Activated CD4-positive, alpha-beta T cell treated with anti-CD3 and anti-CD28 coated beads for 36 hours (primary cell): ENCODE data around the gene AGBL3. TPM values are rescaled to one million over a fixed set of nuclear protein-coding genes. Genes with fewer than 3 reads are reported as not detected.
A peak's percentile ranks its signal among the peaks of the same experiment; 100 is the strongest.

ENCODE experiments used
- ATAC-seq: fragments of 200-7000 bp; cut with Tn5 transposase; one replicate; pipeline ENCODE4 v1.10.0; 2021; ENCODE audit warnings: mild to moderate bottlenecking, moderate library complexity
- CTCF ChIA-PET: fragments of 350-600 bp; sonication (Branson Sonifier 250); formaldehyde crosslinking; loops from one replicate; lab custom pipeline; 2021; ENCODE audit warnings: antibody characterized with exemption; lab: Charles Lee
- POLR2A ChIA-PET: fragments of 350-600 bp; sonication (Branson Sonifier 250); formaldehyde crosslinking; loops from one replicate; lab custom pipeline; 2021; ENCODE audit warnings: antibody characterized with exemption, inconsistent platforms; lab: Charles Lee
- DNase-seq: peaks from one replicate; pipeline ENCODE4 v3.0.0-alpha.2; 2020
- H3K27ac Mint-ChIP-seq: one replicate; pipeline ENCODE4 v1.8.0; 2021; ENCODE audit warnings: mixed read lengths
- H3K27me3 Mint-ChIP-seq: one replicate; pipeline ENCODE4 v1.8.0; 2021; ENCODE audit warnings: mixed read lengths
- H3K36me3 Mint-ChIP-seq: one replicate; pipeline ENCODE4 v1.8.0; 2021; ENCODE audit warnings: low read depth, mixed read lengths
- H3K4me1 Mint-ChIP-seq: one replicate; pipeline ENCODE4 v1.8.0; 2021; ENCODE audit warnings: mixed read lengths
- H3K4me3 Mint-ChIP-seq: one replicate; pipeline ENCODE4 v1.8.0; 2021; ENCODE audit warnings: mild to moderate bottlenecking, moderate library complexity, mixed read lengths
- H3K9me3 Mint-ChIP-seq: one replicate; pipeline ENCODE4 v1.8.0; 2021; ENCODE audit warnings: low read depth, mixed read lengths
- intact Hi-C, 2 experiments: fragments of 100-400 bp; cut with DNase I in 1 of 2; cut with micrococcal nuclease in 1 of 2; formaldehyde crosslinking; loops; one replicate each; pipeline versions ENCODE4 v1.14.2 to v1.15.1; 2022 to 2024; cut with DNase I, micrococcal nuclease
- total RNA-seq, 2 experiments: library from RNA; stranded (reverse); gene quantifications; one replicate each; pipeline ENCODE4 v1.2.3, GENCODE V29; 2021

AGBL3 gene
- 1 to 10 TPM; 2.1 to 2.2 TPM for total RNA-seq

DNA sequence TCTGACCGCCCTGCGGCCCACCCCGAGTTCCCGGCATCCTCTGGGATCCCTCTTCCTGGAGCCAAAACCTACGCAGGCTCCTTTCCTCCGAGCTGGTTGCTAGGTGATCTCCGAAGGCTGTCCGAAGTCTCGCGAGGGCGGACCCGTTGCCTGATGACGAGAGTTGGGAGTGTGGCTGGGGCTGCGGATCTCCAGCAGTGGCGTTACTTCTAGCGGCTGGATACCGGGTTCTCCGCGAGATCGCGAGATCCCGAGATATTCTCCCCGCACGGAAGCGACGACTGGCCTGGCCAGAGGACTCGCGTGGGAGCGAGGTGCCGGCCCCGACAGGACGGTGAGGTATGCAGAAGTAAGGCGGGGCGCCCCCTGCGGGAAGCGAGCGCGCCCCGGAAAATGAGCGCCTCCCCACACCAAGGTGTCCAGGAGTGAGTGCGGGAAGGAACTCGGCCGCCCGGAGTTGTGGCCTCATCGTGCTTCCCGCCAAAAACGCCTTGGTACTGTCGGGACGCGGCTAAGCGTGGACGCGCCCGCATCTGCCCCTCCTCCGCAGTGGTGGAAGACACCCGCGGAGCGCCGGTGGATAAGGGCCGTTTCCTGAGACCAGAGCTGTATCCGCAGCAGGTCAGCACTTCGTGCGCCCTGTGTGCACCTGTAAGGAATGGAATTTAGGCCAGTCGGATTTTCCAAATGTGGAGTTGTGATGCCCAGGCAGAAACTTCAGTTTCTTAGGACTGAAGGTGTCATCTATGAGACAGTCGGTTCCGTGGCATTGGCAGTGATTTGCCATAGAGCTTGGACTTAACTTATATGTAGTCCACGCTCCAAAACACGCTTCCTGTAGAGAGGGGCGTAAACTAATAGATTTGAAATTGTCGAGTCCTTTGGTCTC is at the start of gene AGBL3:
AGBL3 (plus strand) TSS at position 146 of the 889 bp plus-strand sequence. CDS start 1,426 bp downstream, outside the sequence.
- Mint-ChIP-seq H3K4me3 (peak within 1 kb of the TSS; percentile 91), H3K36me3 (peaks cover 10% of the 10 kb centered on the region), H3K4me1 (peaks cover 36% of the 10 kb centered on the region), H3K27ac (peak within 1 kb of the TSS; percentile 95), H3K9me3 (no peaks in the 10 kb centered on the region), H3K27me3 (no peaks in the 10 kb centered on the region)
- DNase-seq (peak; percentile 95), ATAC-seq (peak; percentile 97)
- intact Hi-C loops, result loop anchor here (1.0 to 5.0 kb wide), 9 partner anchors 161 to 670 kb away; partner anchors contain the start of genes BPGM (in 2 of the 2), CYREN (in 2 of the 2), TMEM140 (in 2 of the 2) and WDR91 (in 2 of the 2)
- ChIA-PET POLR2A (interaction anchor here (0.7 to 1.2 kb wide), 3 partner anchors 162 to 184 kb away, joined by 3 read pairs; partner anchors contain the start of genes CYREN and TMEM140), CTCF (interaction anchor here (0.5 to 5.3 kb wide), 23 partner anchors 9 to 962 kb away, joined by 3 to 38 read pairs (median 3); partner anchors contain the start of genes BPGM and CYREN)

DNA sequence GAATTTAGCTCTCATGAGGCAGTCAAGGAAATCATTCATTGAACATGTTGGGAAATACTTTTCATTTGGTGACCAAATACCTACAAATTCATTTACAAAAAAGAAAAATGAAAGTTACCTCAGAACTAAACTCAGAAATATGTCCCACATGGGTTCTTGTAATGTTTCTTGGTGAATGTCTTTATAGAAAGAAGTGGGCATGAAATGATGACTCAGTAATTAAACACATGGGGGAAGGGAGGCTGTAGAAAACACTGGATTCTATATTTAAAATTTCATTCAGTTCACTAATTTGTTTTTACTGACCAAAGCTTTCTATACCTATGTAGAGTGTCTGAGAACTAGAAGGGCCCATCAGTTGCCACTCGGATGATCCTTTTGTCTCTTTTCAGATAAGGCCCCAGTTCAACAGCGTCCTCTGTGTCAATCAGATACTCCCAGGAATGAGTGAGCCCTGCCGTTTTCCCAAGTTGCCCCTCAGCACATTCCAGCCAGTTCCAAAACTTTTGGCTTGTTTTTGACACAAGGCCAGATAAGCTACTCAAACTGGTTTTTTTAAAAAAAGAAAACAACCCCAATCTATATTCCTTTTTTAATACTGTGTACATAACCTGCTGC is 49.3 kb upstream of the AGBL3 start:
- peaks cover 20% of the 10 kb centered on the region for H3K4me1 Mint-ChIP-seq
- H3K4me3 Mint-ChIP-seq, result no peak overlapping the region
- CTCF ChIA-PET, result interaction anchor here (0.6 to 1.0 kb wide), 2 partner anchors 66 to 231 kb away, joined by 3 to 5 read pairs; no protein-coding TSS in a partner anchor
- POLR2A ChIA-PET, result no interaction called here
- no peaks in the 10 kb centered on the region for H3K9me3 Mint-ChIP-seq
- H3K27ac Mint-ChIP-seq, result no peak overlapping the region
- intact Hi-C loops, result no loop called here
- ATAC-seq (no peak), DNase-seq (no peak)
- peaks cover 2% of the 10 kb centered on the region for H3K27me3 Mint-ChIP-seq
- no peaks in the 10 kb centered on the region for H3K36me3 Mint-ChIP-seq

DNA sequence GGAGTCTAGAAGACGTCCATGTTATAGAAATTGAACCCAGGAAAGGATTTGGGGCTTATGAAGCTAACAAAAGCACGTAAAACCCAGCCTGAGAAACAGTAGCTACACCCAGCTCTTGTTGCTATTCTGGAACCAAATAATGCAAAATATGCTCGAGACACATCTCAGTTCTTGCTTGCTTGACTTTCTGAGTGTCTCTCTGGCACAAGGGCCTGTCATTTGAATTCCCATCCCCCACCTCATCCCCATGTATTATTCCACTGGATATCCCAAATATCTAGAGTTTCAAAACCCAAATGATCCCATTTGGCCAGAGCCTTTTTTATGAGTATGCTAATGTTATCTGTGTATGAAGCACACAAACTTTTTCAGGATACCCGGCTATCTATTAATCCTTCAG is 48.2 kb upstream of the AGBL3 start:
- no peak for DNase-seq
- H3K27ac Mint-ChIP-seq, result no peak overlapping the region
- H3K4me1 Mint-ChIP-seq, result peaks cover 15% of the 10 kb centered on the region
- H3K4me3 Mint-ChIP-seq, result no peak overlapping the region
- intact Hi-C loops, result no loop called here
- CTCF ChIA-PET, result no interaction called here
- no peaks in the 10 kb centered on the region for H3K36me3 Mint-ChIP-seq
- no peak for ATAC-seq
- no peaks in the 10 kb centered on the region for H3K9me3 Mint-ChIP-seq
- POLR2A ChIA-PET, result no interaction called here
- peaks cover 2% of the 10 kb centered on the region for H3K27me3 Mint-ChIP-seq

DNA sequence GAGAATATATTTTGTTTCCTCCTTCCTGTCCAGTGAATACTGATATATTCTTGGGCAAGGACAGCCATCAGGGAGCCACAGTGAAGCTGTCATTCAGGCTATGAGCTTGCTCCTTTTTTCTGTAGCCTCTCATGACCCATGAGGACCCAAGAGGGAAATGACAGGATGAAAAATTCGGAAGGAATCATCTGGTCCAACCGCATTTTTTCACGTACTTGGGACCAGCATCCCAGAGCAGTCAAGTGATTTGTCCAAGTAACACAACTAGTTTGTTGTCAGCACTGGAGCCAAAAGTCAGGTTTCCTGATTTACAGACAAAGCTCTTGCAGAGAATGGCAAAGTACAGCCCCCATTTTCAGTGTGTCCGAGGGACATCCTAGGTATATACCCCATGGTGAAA is 47.2 kb upstream of the AGBL3 start:
- CTCF ChIA-PET, result no interaction called here
- H3K27ac Mint-ChIP-seq, result no peak overlapping the region
- ATAC-seq, result no peak
- no peaks in the 10 kb centered on the region for H3K36me3 Mint-ChIP-seq
- H3K27me3 Mint-ChIP-seq, result no peaks in the 10 kb centered on the region
- no peak overlapping the region for H3K4me3 Mint-ChIP-seq
- DNase-seq, result no peak
- H3K9me3 Mint-ChIP-seq, result no peaks in the 10 kb centered on the region
- POLR2A ChIA-PET, result no interaction called here
- intact Hi-C loops, result no loop called here
- peaks cover 10% of the 10 kb centered on the region for H3K4me1 Mint-ChIP-seq

DNA sequence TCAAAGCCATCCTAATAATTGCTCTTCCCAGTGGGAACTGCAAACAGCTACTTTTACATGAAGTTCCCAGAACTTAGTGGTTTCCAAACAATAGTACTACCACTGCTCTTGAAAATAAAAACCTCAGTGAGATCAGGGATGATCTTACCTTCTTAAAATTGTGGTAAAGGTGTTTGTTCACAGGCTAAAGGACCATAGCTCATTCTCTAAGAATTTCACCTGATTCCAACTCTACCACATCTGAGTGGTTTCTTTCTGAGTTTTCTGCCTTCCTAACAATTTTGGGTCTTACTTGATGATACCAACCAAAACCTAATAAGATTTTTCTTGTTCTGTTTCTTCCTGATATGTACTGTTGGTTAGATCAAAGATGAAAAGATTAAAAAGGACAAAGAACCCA is 45.6 kb upstream of the AGBL3 start:
- Mint-ChIP-seq H3K27me3 (no peaks in the 10 kb centered on the region), H3K9me3 (no peaks in the 10 kb centered on the region), H3K27ac (no peak overlapping the region), H3K36me3 (no peaks in the 10 kb centered on the region), H3K4me3 (no peak overlapping the region), H3K4me1 (peaks cover 13% of the 10 kb centered on the region)
- ChIA-PET CTCF (interaction anchor here (0.7 kb wide), 1 partner anchor 22 kb away, joined by 3 read pairs; no protein-coding TSS in a partner anchor), POLR2A (no interaction called here)
- no peak for DNase-seq
- intact Hi-C loops, result no loop called here
- no peak for ATAC-seq

DNA sequence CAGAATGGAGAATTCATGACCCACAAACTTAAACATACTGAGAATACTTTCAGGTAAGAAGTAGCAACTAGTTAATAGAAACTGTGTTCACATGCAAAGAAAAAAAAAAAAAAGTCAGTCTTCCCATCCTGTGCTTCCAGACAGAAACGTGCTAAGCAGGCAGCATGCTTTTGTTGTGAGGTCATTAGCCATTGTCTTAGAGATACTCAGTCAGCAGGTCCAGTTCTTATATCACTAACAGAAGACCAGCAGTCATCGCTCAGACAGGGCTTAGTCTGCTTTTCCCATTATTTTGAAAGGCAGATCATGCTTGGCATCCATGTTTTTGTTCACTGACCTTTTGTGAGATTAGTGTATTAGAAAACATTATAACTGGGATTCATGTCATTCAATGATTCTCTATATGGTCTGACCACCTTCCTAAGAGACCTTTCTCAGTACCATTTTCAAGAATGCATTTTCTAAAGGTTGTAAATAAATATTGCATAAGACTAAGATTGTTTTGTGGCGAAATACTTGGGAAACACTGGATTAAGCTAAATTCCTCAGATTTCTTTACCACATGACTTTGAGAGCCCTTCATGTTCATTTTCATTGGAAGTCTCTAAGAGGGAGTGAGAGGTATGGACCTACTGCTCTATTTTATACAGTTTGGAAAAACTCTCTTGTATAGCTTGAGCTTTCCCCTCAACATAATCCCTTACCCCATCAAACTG is 45.0 kb upstream of the AGBL3 start:
- Mint-ChIP-seq H3K9me3 (no peaks in the 10 kb centered on the region), H3K36me3 (no peaks in the 10 kb centered on the region)
- CTCF ChIA-PET, result interaction anchor here (0.7 to 2.7 kb wide), 3 partner anchors 14 to 308 kb away, joined by 3 to 10 read pairs (median 5); no protein-coding TSS in a partner anchor

DNA sequence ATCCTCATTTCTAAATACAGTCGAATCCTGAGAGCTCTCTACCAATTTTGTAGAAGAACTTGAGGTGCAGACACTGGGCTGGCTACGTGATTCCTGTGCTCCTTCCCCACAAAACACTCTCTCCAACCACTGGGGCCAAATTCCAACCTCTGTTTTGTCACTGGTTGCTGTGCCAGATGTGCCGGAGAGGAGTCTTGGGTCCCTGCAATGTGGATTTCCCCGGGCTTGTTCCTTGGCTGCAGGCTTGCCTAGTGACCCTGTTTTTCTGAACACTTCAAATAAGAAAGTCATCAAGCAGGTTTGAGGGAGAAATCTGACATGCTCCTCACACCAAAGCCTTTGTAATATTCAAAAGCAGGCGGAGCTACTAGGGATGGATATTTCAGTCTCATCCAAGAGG is 44.4 kb upstream of the AGBL3 start:
- CTCF ChIA-PET, result interaction anchor here (1.4 to 2.7 kb wide), 3 partner anchors 10 to 309 kb away, joined by 5 to 10 read pairs (median 6); no protein-coding TSS in a partner anchor
- intact Hi-C loops, result no loop called here
- H3K4me3 Mint-ChIP-seq, result no peak overlapping the region

More for the DNA sequence above, 45.0 kb upstream of the AGBL3 start:
- Mint-ChIP-seq H3K27me3 (no peaks in the 10 kb centered on the region), H3K4me1 (peaks cover 18% of the 10 kb centered on the region), H3K27ac (no peak overlapping the region), H3K4me3 (no peak overlapping the region)
- ATAC-seq (no peak), DNase-seq (no peak)
- intact Hi-C loops, result no loop called here
- POLR2A ChIA-PET, result no interaction called here

DNA sequence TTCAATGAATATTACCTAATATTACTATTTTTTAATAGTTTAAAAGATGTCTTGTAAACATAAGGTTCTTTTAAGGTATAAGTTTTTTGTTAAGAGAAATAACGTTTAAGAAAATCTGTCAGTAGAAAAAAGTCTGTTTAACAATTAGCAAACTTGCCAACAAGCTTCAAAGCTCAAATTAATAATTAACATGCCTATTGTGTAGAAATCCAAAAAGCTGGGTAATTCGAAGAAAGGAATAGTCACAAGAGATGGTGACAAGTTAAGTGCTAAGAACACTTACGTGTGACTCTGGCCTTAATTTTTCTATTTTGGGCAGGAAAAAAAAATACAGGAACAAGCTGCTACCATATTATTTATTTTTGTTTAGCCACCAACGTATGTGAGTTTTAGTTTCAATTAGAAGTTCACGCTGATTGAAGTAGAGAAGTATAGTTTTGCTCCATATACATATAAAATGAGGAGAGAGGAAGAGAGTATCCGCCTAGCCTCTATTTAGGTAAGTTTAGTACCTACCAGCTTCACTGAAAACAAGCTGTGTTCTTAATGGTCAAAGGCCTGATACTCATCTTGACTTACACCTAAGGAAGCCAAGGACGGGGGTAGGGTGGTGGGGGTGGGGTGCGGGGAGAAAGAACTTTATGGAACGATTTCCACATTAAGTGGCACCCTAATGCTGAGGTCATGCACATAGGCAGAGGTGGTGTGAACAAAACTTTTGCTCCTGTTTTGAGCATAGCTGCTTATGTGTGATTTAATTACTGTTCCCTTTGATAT is 43.4 kb upstream of the AGBL3 start:
- Mint-ChIP-seq H3K27ac (no peak overlapping the region), H3K27me3 (no peaks in the 10 kb centered on the region), H3K4me3 (no peak overlapping the region), H3K36me3 (no peaks in the 10 kb centered on the region), H3K9me3 (no peaks in the 10 kb centered on the region), H3K4me1 (peaks cover 18% of the 10 kb centered on the region)
- ChIA-PET POLR2A (interaction anchor here (0.6 kb wide), 1 partner anchor 20 kb away, joined by 3 read pairs; no protein-coding TSS in a partner anchor), CTCF (interaction anchor here (1.2 to 2.7 kb wide), 5 partner anchors 9 to 310 kb away, joined by 3 to 10 read pairs (median 5); no protein-coding TSS in a partner anchor)
- intact Hi-C loops, result no loop called here
- DNase-seq, result no peak
- ATAC-seq, result no peak

More for the DNA sequence above, 44.4 kb upstream of the AGBL3 start:
- ATAC-seq, result no peak
- POLR2A ChIA-PET, result interaction anchor here (0.6 kb wide), 1 partner anchor 21 kb away, joined by 3 read pairs; no protein-coding TSS in a partner anchor
- Mint-ChIP-seq H3K9me3 (no peaks in the 10 kb centered on the region), H3K27me3 (no peaks in the 10 kb centered on the region), H3K4me1 (peaks cover 17% of the 10 kb centered on the region), H3K36me3 (no peaks in the 10 kb centered on the region), H3K27ac (no peak overlapping the region)
- DNase-seq, result no peak

DNA sequence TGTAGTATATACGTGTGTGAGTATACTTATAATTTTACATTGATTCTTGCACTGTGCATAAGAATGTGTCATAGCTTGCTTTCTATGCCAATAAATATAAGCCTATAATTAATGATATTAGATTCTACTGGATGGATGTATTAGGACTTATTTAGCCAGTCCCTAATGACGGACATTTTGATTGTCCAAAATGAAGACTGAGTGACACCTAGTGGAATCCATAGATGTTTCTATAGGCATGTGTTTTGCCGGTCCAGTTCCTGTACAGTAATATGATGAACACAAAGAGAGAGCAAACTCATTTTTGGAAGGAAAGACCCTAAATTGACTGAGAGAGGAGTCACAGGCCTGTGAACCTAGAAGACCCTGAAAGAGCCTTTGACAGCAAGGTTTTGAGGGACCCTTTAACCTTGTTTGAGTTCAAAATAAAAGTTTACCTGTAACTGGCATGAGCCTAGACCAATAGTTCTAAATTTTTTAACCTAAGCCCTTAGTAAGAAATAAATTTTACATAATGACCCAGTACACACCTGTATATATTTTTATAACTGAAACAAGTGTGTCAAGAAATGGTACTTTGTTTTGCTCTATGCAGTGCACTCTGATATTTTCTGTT is 42.4 kb upstream of the AGBL3 start:
- no peaks in the 10 kb centered on the region for H3K9me3 Mint-ChIP-seq
- POLR2A ChIA-PET, result no interaction called here

DNA sequence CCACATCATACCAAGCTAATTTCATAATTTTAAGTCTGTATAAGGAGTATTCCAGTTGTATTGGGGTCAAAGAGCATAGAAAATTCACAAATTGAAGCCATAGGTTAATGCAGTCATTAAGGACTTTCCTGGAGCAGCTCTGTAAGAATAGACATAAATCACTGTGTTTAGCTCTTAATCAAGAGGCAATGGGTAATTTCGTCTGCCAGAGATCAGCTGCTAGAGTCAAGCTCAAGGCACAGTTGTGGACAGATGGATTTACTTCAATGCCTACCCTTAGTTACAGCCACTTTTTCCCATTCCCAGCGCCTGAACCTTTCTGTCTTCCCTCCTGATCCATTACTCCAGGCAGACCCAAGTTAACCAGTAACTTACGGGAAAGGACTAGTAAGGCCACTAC is 40.6 kb upstream of the AGBL3 start:
- no peak for ATAC-seq
- intact Hi-C loops, result loop anchor here in 1 of 2 experiments (2.0 kb wide), 1 partner anchor 255 kb away; no protein-coding TSS in a partner anchor
- DNase-seq, result no peak
- Mint-ChIP-seq H3K4me3 (no peak overlapping the region), H3K9me3 (no peaks in the 10 kb centered on the region), H3K36me3 (no peaks in the 10 kb centered on the region), H3K27ac (no peak overlapping the region), H3K4me1 (peaks cover 16% of the 10 kb centered on the region), H3K27me3 (no peaks in the 10 kb centered on the region)
- ChIA-PET POLR2A (no interaction called here), CTCF (interaction anchor here (0.6 to 1.5 kb wide), 6 partner anchors 8 to 329 kb away, joined by 3 to 4 read pairs (median 3); no protein-coding TSS in a partner anchor)

More for the DNA sequence above, 42.4 kb upstream of the AGBL3 start:
- CTCF ChIA-PET, result interaction anchor here (1.4 to 2.7 kb wide), 3 partner anchors 10 to 311 kb away, joined by 3 to 10 read pairs (median 4); no protein-coding TSS in a partner anchor
- Mint-ChIP-seq H3K36me3 (no peaks in the 10 kb centered on the region), H3K27ac (no peak overlapping the region), H3K4me1 (peaks cover 18% of the 10 kb centered on the region), H3K27me3 (no peaks in the 10 kb centered on the region), H3K4me3 (no peak overlapping the region)
- intact Hi-C loops, result loop anchor here in 1 of 2 experiments (2.0 kb wide), 1 partner anchor 253 kb away; no protein-coding TSS in a partner anchor
- DNase-seq (no peak), ATAC-seq (no peak)
